Large intestine (tissue), 12 donors: ENCODE measurements around the gene NELFB. TPM values are rescaled to one million over a fixed set of nuclear protein-coding genes. Genes with fewer than 3 reads are reported as not detected.
A peak's percentile ranks its signal among the peaks of the same experiment; 100 is the strongest.

Experiments used
- DNase-seq, 2 donors: peaks; one replicate each; pipeline versions ENCODE4 v3.0.0 to v3.0.0-alpha.2; 2013
- H3K27ac ChIP-seq: one replicate; pipeline ENCODE4 v1.5.1; 2013; ENCODE audit warnings: low read length
- H3K27me3 ChIP-seq: 2 replicates; pipeline ENCODE4 v1.6.1; 2013; ENCODE audit warnings: low read length; ENCODE audit not compliant: control insufficient read depth, insufficient read depth
- H3K36me3 ChIP-seq: 2 replicates; pipeline ENCODE4 v1.6.1; 2013; ENCODE audit warnings: low read length; ENCODE audit not compliant: control insufficient read depth, insufficient read depth
- H3K4me1 ChIP-seq: one replicate; pipeline ENCODE4 v1.6.1; 2013; ENCODE audit warnings: low read length; ENCODE audit not compliant: control insufficient read depth, insufficient read depth
- H3K4me3 ChIP-seq: one replicate; pipeline ENCODE4 v1.5.1; 2013; ENCODE audit warnings: low read length
- H3K9me3 ChIP-seq: one replicate; pipeline ENCODE4 v1.6.1; 2013; ENCODE audit warnings: mild to moderate bottlenecking, low read depth, low read length, moderate library complexity; ENCODE audit not compliant: control insufficient read depth
- WGBS: methylation state at CpG from one replicate; pipeline ENCODE4 v1.1.5; 2013; ENCODE audit warnings: low lambda C conversion rate; ENCODE audit not compliant: insufficient coverage; 5-methylcytosine and 5-hydroxymethylcytosine counted together
- long read RNA-seq, 11 donors: transcript quantifications; one replicate each; lab custom pipeline, GENCODE V29; 2026
- polyA plus RNA-seq: library from polyadenylated mRNA; unstranded; fragments of 120-200 nt; gene quantifications from one replicate; pipeline ENCODE4 v1.2.1, GENCODE V29; 2013

The NELFB gene
- 45.9 TPM for polyA plus RNA-seq
- long read RNA-seq, donor 1, transcript NELFB-201 (13 exons, 2,698 nt) = major isoform, 8 of 8 reads
- long read RNA-seq, donor 1, partial matches to known transcripts = 0 of 8 reads
- long read RNA-seq, donor 1, other reads (novel, unspliced or antisense) = 0 of 8 reads
- long read RNA-seq, donor 2, transcript NELFB-201 (13 exons, 2,698 nt) = major isoform, 6 of 13 reads
- long read RNA-seq, donor 2, partial matches to known transcripts = 7 of 13 reads
- long read RNA-seq, donor 2, other reads (novel, unspliced or antisense) = 0 of 13 reads
- long read RNA-seq, donor 3 = 0 reads
- long read RNA-seq, donor 4, partial matches to known transcripts = 5 of 6 reads
- long read RNA-seq, donor 4, other reads (novel, unspliced or antisense) = 0 of 6 reads
- long read RNA-seq, donor 5, transcript NELFB-201 (13 exons, 2,698 nt) = major isoform, 10 of 10 reads
- long read RNA-seq, donor 5, partial matches to known transcripts = 0 of 10 reads
- long read RNA-seq, donor 5, other reads (novel, unspliced or antisense) = 0 of 10 reads
- long read RNA-seq, donor 6, transcript NELFB-201 (13 exons, 2,698 nt) = major isoform, 16 of 27 reads
- long read RNA-seq, donor 6, partial matches to known transcripts = 11 of 27 reads
- long read RNA-seq, donor 6, other reads (novel, unspliced or antisense) = 0 of 27 reads
- long read RNA-seq, donor 7, partial matches to known transcripts = 10 of 13 reads
- long read RNA-seq, donor 7, other reads (novel, unspliced or antisense) = 0 of 13 reads
- long read RNA-seq, donor 8, transcript NELFB-201 (13 exons, 2,698 nt) = major isoform, 20 of 41 reads
- long read RNA-seq, donor 8, partial matches to known transcripts = 21 of 41 reads
- long read RNA-seq, donor 8, other reads (novel, unspliced or antisense) = 0 of 41 reads
- long read RNA-seq, donor 9, transcript NELFB-201 (13 exons, 2,698 nt) = major isoform, 5 of 5 reads
- long read RNA-seq, donor 9, partial matches to known transcripts = 0 of 5 reads
- long read RNA-seq, donor 9, other reads (novel, unspliced or antisense) = 0 of 5 reads
- long read RNA-seq, donor 10, transcript NELFB-201 (13 exons, 2,698 nt) = major isoform, 15 of 15 reads
- long read RNA-seq, donor 10, partial matches to known transcripts = 0 of 15 reads
- long read RNA-seq, donor 10, other reads (novel, unspliced or antisense) = 0 of 15 reads
- long read RNA-seq, donor 11, transcript NELFB-201 (13 exons, 2,698 nt) = major isoform, 7 of 12 reads
- long read RNA-seq, donor 11, partial matches to known transcripts = 5 of 12 reads
- long read RNA-seq, donor 11, other reads (novel, unspliced or antisense) = 0 of 12 reads

DNA sequence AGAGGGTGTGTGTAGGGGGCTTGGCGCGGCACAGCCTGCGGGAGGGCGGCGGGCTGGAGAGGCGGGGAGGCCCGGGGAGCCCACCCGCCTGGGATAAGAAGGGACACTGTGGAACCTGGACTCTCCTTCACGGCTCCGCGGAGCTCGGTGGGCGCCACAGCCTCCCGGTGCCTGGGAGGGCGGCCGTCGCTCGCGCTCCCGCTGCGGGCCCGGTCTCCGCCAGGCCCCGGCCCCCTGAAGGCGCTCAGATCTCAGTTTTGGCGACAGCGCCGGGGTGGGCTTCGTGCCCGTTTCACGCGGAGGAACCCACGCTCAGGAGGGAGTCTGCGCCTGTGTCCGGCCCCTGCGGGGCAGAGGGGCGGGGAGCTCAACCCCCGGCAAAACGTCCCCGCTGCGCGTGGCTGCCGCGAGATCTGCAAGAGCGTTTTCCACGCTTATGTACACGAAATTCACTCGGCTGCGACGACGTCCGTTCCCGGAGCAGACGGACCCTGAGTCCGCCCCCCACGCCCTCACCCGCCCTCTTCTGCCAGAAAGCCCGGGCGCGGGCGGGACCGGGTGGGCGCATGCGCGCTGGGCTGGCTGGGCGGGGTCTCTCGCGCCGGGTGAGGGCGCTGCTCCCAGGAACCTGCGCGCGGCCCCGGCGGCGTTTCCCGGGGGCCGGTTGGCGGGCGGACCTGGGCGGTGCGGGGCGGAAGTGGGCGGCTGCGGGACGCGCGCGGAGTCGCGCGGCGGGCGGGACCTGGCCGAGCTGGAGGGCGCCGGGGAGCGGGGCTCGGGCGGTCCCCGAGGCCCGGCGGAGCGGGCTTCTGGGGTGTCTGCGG lies at the start of gene NELFB:
Gene NELFB (plus strand): TSS at position 704 of the 824 bp plus-strand sequence.
- no CpG with 5 or more reads among the region's 105 CpGs for WGBS

DNA sequence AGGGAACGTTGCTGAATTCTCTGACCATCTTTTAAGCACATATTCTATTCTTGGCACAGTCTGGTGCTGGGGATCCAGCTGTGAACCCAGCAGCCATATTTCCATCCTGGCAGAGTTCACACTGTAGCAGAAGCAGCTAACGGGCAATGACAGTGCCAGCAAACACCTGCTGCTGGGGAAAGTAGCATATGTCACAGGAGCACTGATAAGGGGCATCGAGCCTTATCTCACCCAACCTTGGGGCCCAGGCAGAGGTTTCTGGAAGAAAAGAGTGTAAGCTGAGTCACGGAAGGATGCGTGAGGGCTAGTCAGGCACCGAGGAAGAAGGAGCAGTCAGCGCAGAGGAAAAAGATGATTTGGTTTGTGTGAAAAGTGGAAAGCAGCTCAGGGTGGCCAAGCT lies 48.5 kb upstream of the NELFB start:
- H3K9me3 ChIP-seq = no peaks in the 10 kb centered on the region
- H3K4me1 ChIP-seq = peaks cover 21% of the 10 kb centered on the region
- H3K36me3 ChIP-seq = peaks cover 6% of the 10 kb centered on the region
- H3K27ac ChIP-seq = no peak overlapping the region
- H3K27me3 ChIP-seq = no peaks in the 10 kb centered on the region
- WGBS = 93% methylated on average over 3 of the region's 7 CpGs
- H3K4me3 ChIP-seq = peak overlapping the region; percentile 95
- no peak for DNase-seq

More for the DNA sequence above, at the start of gene NELFB:
- peaks cover 19% of the 10 kb centered on the region for H3K36me3 ChIP-seq
- peak; percentile 89 to 92 for DNase-seq
- no peaks in the 10 kb centered on the region for H3K27me3 ChIP-seq
- H3K27ac ChIP-seq = peak within 1 kb of the TSS; percentile 85
- H3K4me3 ChIP-seq = peak within 1 kb of the TSS; percentile 95
- H3K4me1 ChIP-seq = peaks cover 35% of the 10 kb centered on the region
- no peaks in the 10 kb centered on the region for H3K9me3 ChIP-seq

DNA sequence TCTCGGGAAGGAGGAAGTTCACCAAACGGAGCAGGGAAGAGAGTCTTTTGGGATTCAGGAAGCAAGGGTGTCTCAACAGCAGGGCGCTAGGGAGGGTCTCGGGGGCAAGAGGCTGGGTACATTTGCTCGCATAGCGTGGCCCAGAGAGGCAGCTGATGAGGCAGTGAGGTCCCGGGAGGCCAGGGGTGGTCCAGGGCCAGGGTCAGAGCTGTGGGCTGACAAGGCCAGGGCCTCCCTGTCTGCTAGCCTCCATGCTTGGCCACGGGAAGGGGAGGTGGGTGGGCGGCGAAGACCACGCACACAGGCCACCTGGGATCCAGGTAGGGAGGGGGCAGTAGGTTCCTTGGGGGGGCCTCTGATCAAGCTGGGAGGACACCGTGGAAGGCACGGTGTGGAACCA lies 43.6 kb upstream of the NELFB start:
- Histone ChIP-seq H3K4me3 (no peak overlapping the region), H3K27ac (no peak overlapping the region), H3K4me1 (peaks cover 1% of the 10 kb centered on the region), H3K27me3 (no peaks in the 10 kb centered on the region), H3K9me3 (no peaks in the 10 kb centered on the region), H3K36me3 (peaks cover 17% of the 10 kb centered on the region)
- no peak for DNase-seq
- WGBS = 90% methylated on average over 2 of the region's 13 CpGs

DNA sequence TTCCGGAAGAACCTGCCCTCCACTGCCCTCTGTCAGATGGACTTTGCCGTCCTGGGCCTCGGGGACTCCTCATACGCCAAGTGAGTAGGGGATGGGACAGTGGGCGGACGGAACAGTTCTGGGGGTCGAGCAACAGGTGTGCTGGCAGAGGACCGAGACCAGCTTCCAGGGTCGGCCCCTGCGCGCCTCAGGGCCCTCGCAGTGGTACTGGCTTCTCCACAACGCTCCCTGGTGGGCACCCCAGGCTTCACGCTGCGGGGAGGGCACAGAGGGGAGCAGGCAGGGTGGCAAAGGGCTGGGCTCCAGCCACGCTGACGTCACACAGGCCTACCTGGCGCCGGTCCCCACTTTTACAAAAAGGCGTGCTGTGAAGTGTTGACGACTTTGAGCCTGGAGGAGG lies 42.6 kb upstream of the NELFB start:
- Histone ChIP-seq H3K4me1 (peaks cover 9% of the 10 kb centered on the region), H3K27me3 (no peaks in the 10 kb centered on the region), H3K4me3 (no peak overlapping the region), H3K9me3 (no peaks in the 10 kb centered on the region), H3K27ac (no peak overlapping the region), H3K36me3 (peaks cover 17% of the 10 kb centered on the region)
- no peak for DNase-seq
- WGBS = no CpG with 5 or more reads among the region's 21 CpGs

DNA sequence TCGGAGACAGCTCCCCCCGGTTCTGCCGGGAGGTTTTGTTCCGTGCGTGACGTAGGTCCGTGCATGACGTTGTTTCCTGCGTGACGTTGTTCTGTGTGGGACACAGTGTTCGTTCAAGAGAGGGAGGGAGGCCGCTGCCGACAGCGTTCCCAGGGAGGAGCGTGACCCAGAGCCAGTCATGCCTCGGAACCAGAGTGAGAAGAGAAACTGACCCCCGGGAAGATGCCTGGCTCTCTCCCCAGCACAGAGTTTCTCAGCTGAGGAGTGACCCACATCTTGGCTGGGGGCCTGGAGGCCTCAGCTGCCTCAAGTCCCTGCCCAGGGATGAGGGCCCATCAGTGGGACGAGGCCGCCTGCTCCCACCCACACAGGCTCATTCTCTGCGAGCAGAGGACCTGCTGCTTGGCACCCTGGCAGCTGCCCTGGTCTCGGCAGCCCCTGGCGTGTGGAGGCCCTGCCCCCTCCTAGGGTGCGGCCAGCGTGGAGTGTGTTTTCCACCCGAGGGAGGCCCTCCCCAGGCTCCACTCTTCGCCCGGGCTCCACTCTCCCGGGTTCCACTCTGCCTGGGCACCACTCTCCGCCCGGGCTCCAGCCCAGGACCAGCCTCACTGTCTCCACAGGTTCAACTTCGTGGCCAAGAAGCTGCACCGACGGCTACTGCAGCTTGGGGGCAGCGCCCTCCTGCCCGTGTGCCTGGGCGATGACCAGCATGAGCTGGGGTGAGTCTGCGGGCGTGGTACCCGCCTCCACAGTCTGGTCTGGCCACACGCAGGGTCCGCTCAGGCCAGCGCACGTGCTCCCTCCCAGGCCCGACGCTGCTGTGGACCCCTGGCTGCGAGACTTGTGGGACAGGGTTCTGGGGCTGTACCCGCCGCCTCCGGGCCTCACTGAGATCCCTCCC lies 41.7 kb upstream of the NELFB start:
- Histone ChIP-seq H3K9me3 (no peaks in the 10 kb centered on the region), H3K36me3 (peaks cover 17% of the 10 kb centered on the region)

DNA sequence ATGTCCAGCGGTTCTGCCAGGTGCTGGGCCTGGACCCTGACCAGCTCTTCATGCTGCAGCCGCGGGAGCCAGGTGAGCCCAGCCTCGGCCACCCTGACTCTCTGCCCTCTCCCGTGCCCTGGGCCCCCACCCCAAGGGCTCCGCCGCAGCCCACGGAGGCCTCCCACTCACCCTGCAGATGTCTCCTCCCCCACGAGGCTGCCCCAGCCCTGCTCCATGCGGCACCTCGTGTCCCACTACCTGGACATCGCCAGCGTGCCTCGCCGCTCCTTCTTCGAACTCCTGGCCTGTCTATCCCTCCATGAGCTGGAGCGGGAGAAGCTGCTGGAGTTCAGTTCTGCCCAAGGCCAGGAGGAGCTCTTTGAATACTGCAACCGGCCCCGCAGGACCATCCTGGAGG lies 40.5 kb upstream of the NELFB start:
- no CpG with 5 or more reads among the region's 19 CpGs for WGBS

More for the DNA sequence above, 41.7 kb upstream of the NELFB start:
- no peak for DNase-seq
- H3K27me3 ChIP-seq = no peaks in the 10 kb centered on the region
- no peak overlapping the region for H3K27ac ChIP-seq
- no CpG with 5 or more reads among the region's 49 CpGs for WGBS
- no peak overlapping the region for H3K4me3 ChIP-seq
- peaks cover 18% of the 10 kb centered on the region for H3K4me1 ChIP-seq

DNA sequence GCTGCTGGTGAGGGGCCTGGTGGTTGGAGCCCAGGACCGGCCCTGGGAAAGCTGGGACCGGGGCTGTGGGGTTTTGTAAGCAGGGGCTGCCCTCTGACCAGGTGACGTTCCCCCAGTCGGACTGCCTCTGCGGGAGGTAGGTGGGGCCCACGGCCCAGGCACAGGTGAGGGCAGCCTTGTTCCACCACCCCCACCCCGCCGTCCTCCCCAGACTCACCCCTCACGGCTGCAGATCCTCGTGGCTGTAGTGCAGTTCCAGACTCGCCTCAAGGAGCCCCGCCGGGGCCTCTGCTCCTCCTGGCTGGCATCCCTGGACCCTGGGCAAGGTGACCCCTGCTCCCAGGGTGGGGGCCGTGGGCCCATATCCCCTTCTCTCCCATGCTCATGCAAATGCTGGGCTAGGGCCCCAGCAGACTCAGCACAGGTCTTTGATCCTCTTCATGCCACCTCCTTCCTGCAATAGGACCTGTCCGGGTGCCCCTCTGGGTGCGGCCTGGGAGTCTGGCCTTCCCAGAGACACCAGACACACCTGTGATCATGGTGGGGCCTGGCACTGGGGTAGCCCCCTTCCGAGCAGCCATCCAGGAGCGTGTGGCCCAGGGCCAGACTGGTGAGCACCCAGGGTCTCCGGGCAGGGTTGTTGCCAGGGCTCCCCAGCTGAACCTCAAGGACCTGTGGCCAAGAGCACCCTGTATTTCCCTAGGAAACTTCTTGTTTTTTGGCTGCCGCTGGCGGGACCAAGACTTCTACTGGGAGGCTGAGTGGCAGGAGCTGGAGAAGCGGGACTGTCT lies 39.7 kb upstream of the NELFB start:
- no CpG with 5 or more reads among the region's 22 CpGs for WGBS
- peaks cover 5% of the 10 kb centered on the region for H3K9me3 ChIP-seq
- no peak overlapping the region for H3K27ac ChIP-seq
- no peak overlapping the region for H3K4me3 ChIP-seq
- peaks cover 13% of the 10 kb centered on the region for H3K36me3 ChIP-seq
- no peaks in the 10 kb centered on the region for H3K27me3 ChIP-seq
- peaks cover 28% of the 10 kb centered on the region for H3K4me1 ChIP-seq
- DNase-seq = no peak

More for the DNA sequence above, 40.5 kb upstream of the NELFB start:
- Histone ChIP-seq H3K4me3 (no peak overlapping the region), H3K4me1 (peaks cover 27% of the 10 kb centered on the region), H3K36me3 (peaks cover 15% of the 10 kb centered on the region), H3K27me3 (no peaks in the 10 kb centered on the region), H3K9me3 (no peaks in the 10 kb centered on the region), H3K27ac (no peak overlapping the region)
- no peak for DNase-seq

DNA sequence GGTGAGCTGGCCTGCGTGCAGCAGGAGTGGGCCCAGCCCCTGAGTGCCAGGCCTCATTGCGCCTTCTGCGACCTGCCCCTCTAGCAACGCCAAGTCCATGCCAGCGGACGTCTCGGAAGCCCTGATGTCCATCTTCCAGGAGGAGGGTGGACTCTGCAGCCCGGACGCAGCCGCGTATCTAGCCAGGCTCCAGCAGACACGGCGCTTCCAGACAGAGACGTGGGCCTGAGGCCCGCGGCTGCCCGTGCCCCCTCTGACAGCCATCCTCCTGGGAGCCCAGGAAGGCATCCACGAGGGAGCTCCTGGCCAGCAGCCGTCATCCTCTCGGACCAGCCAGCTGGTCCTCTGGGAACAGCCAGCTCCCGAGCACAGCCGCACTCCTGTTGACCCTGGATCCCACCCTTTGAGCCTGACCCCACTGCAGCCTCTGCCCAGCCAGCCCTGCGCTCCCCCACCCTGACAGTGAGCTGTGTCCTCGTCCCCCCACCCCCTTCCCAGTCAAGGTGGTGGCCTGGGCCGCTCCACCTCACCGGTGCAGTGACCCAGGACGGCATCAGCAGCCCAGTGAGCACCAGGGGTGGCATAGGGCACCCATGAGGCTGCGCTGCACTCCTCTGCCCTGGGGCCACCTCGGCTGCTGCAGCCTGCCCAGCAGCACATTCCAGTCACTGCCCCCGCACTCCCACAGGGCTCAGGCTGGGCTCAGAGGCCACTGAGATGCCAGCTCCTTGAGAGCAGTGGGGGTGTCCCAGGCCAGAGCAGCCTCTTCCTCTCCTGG lies 38.8 kb upstream of the NELFB start:
- Histone ChIP-seq H3K27me3 (no peaks in the 10 kb centered on the region), H3K27ac (no peak overlapping the region), H3K9me3 (peaks cover 9% of the 10 kb centered on the region), H3K4me3 (no peak overlapping the region), H3K36me3 (peaks cover 13% of the 10 kb centered on the region), H3K4me1 (peaks cover 28% of the 10 kb centered on the region)
- no peak for DNase-seq
- WGBS = no CpG with 5 or more reads among the region's 30 CpGs
